HG03460 (cell line): Measurements from ENCODE around the gene DUSP8.
"Not testable (repeated sequence)": the region's sequence is repeated elsewhere in the genome, so short reads cannot be mapped to it uniquely, and the experiment has no call there.

Experiments used
- ATAC-seq: cut with Tn5 transposase; IDR thresholded peaks from one replicate; pipeline ENCODE4 v1.9.1; 2021; ENCODE audit not compliant: unreplicated experiment

Gene DUSP8

DNA sequence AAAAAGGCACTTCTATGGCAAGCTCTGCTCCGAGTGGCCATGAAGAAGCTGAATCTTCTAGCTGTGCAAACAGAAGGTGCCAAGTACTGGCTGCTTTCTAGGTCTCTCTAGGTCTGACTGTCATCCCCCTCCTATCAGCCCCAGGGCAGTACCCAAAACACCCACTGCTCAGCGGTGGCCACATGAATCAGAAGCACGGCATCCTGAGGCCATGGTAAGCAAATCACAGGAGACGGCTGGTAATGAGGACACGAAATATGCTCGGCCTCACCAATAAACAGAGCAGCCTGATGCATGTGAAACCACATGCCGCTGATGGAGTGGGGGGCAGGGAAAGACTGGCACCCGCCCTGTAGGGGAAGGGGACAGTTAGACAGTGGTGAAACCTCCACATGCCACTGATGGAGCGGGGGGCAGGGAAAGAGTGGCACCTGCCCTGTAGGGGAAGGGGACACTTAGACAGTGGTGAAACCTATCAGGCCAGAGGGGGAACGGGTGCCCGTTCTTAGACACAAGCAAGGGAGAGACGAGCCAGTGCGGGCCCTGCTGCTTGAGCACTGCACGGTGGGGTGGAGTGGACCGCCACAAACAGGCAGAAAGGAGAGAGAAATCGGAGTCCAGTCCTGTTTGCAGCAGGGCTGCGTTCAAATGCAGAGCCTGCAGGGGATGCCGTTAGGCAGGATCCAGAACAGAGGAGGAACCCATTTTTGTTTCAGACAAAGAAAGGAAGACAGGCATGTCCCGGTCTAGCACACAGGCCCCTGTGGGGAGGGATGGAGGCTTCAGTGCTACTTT, 55.6 kb downstream of the DUSP8 start:
- ATAC-seq, result no peak

- ATAC-seq, result no peak
Measured at GRCh38 chr11:1515082-1516060, 56.7 kb downstream of the DUSP8 start.

DNA sequence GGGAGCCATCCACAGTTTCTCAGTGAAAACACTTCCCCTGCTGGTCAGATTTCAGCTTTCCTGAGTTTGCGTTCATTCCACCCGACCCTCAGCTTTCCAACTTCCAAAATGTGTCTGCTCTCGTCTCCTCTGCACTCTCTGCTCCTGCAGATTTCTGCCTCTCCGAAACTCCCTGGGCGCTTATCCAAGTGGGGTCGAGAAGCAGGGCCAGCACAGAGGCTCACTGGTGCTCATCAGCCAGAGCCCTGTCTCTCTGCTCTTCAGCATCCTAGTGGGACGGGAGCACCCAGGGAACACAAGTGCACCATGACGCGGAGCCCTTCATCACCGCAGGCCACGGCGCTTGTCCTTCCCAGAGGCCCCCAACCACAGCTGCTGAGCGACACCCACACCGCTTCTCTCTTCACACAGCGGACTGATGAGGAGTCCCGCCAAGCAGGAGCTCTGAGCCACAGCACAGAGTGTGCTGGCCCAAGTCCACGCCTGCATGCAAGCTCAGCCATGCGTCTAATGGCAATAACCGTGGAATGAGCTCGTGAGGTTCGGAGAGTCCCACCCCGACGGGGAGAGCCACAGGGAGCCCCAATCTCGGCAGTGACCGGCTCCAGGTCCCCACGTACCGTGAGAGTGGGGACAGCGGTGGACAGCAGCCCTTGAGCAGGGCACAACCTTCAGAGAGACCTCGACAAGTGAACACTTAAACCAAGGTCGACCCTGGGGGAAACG, 57.6 kb downstream of the DUSP8 start:
- no peak for ATAC-seq

GRCh38 chr11:1513326-1514296, 58.5 kb downstream of the DUSP8 start:
- no peak for ATAC-seq

GRCh38 chr11:1512531-1513258, 59.4 kb downstream of the DUSP8 start:
- ATAC-seq, result not testable (repeated sequence)

DNA sequence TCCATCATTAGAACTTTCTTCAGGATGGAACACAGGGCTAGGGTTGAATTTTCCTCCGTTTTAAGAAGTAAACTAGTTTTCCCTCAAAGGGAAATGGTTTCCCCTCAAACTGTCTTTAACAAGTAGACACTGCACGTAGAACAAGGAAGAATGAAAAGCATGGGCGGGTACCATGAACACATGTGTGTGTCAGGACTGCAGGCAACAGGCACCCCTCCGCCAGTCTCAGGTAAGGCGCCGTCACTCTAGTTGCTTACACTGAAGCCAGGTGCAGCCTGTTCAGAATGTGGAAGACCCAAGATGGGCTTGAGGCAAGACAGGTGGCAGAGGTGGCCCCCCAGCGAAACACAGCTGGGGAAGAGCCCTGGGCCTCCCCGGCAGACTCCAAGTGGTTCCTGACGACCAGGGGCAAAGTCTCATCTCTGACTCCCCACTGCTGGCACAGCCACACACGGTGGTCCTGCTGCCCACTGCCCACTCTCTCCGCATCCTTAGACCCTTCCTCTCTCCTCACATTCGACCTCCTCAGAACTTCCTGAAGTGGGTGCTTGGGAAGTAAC, 60.1 kb downstream of the DUSP8 start:
- ATAC-seq, result no peak

- no peak for ATAC-seq
Measured at GRCh38 chr11:1510928-1511327, 61.1 kb downstream of the DUSP8 start.

GRCh38 chr11:1510351-1510750, 61.7 kb downstream of the DUSP8 start:
- ATAC-seq, result not testable (repeated sequence)

DNA sequence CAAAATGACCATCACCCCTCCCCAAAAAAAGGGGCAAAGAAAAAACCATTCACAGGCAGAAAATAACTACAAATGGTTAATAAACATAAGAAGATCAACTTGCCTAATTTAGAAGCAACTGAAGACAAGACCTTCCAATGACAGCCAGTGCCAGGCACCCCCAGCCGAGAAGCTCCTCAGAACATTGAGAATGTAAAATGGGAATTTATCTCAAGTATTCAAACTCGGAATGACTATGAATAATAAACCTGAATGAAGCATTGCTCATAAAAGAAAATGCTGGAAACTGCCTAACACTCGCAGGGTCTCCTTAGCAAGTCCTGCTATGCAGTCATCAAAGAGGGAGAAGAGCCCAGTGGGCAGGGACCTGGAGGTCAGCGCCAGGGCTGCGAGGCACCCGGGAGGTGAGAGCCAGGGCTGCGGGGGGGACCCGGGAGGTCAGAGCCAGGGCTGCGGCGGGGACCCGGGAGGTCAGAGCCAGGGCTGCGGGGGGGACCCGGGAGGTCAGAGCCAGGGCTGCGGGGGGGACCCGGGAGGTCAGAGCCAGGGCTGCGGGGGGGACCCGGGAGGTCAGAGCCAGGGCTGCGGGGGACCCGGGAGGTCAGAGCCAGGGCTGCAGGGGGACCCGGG, 62.3 kb downstream of the DUSP8 start:
- no peak for ATAC-seq

DNA sequence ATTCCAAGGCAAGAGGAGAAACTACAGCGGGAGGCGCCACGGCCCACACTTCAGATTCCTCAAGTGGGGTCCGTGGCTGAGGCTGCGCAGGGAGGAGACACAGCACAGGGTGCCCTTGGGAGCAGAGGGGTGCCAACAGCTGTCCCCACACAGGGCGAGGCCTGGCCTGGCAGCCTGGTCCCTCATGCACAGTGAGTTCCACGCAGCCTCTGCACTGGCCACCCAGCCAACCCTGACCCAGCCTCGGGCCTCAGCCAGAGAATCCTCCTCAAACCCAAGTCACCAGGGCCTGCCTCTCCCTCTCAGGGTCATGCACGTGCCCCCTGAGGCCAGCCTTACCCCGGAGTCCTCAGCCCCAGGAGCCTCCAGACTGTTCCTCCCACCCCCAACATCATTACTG, 63.1 kb downstream of the DUSP8 start:
- no peak for ATAC-seq

DNA sequence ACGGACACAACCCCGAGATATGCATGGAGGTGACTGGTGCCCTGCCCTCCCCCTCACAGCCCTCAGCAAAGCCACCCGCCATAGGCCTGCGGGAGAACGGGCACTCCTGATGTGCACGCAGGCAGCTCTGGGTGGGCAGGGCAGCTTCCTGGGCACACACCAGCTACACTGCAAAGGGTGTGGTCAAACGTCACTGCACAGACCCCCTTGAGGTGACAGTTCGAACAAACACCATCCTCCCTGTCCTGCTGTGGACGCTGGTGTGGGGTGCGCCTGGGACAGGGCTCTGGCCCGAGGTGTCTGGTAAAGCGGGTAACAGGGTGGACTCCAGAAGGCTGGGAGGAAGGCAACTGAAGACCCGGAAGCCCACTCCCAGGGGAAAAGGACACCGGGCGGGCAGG, 63.6 kb downstream of the DUSP8 start:
- no peak for ATAC-seq

GRCh38 chr11:1507381-1508140, 64.5 kb downstream of the DUSP8 start:
- no peak for ATAC-seq

- ATAC-seq, result no peak
Measured at GRCh38 chr11:1506981-1507380, 65.1 kb downstream of the DUSP8 start.

- no peak for ATAC-seq
Measured at GRCh38 chr11:1505480-1505879, 66.6 kb downstream of the DUSP8 start.

GRCh38 chr11:1504581-1505290, 67.3 kb downstream of the DUSP8 start:
- ATAC-seq, result no peak

DNA sequence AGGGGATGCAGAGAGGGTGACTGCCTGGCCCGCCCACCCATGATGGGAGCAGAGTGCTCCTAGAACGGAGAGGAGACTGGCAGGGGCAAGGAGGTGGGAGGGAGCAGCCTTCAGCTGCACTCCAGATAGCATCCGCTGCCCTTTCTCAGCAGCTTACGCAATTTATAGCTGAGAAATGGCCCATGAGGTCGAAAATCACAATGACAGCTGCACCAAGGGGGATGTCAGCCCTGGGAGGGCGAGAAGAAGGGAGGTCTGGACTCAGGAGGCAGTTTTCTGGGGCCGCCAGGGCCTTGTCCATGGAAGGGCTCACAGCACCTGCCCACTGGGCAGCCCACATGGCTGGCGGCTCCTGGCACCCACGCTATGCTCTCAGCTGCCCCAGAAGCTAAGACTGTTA, 67.9 kb downstream of the DUSP8 start:
- no peak for ATAC-seq
